IMR-90 (cell line): ENCODE measurements around the gene TIMM29. TPM values are rescaled to one million over a fixed set of nuclear protein-coding genes. Genes with fewer than 3 reads are reported as not detected.

Experiments used
- ATAC-seq: fragments of 200-7000 bp; cut with Tn5 transposase; 2 replicates; pipeline ENCODE4 v1.9.1; 2020; ENCODE audit warnings: low read depth, mild to moderate bottlenecking, moderate library complexity
- Bru-seq: library from RNA; stranded (reverse); fragments of 400-500 nt; gene quantifications from one replicate; lab custom pipeline; 2021; lab: Mats Ljungman, UMichigan
- BruChase-seq, 2 experiments: library from RNA; stranded (reverse); fragments of 400-500 nt; gene quantifications; one replicate each; lab custom pipeline; 2021; lab: Mats Ljungman, UMichigan
- BruUV-seq: library from RNA; stranded (reverse); fragments of 400-500 nt; replicated peaks from 2 replicates; lab custom pipeline; 2021; lab: Mats Ljungman, UMichigan
- CTCF ChIA-PET: fragments of 300-600 bp; formaldehyde crosslinking; extraction: SDS; loops from one replicate; lab custom pipeline; 2021; ENCODE audit warnings: antibody characterized with exemption; lab: Yijun Ruan, JAX
- POLR2A ChIA-PET: fragments of 300-600 bp; sonication (Branson Sonifier 250); formaldehyde crosslinking; loops from one replicate; lab custom pipeline; 2022; ENCODE audit warnings: antibody characterized with exemption; ENCODE audit not compliant: unreplicated experiment; lab: Charles Lee
- DNase-seq: peaks from one replicate; pipeline ENCODE4 v3.0.0; 2013
- H2AFZ ChIP-seq: replicated peaks from 2 replicates; pipeline ENCODE3; 2013; ENCODE audit warnings: low read length, mild to moderate bottlenecking; ENCODE audit not compliant: poor library complexity
- H2AK5ac ChIP-seq: 2 replicates; pipeline ENCODE4 v1.6.1; 2013; ENCODE audit warnings: low read depth, low read length, inconsistent platforms
- H2AK9ac ChIP-seq: replicated peaks from 2 replicates; pipeline ENCODE3; 2013; ENCODE audit warnings: mild to moderate bottlenecking, low read depth, low read length, moderate library complexity; ENCODE audit not compliant: poor library complexity
- H2BK120ac ChIP-seq: 2 replicates; pipeline ENCODE4 v1.6.1; 2013; ENCODE audit warnings: low read depth, low read length, inconsistent platforms
- H2BK15ac ChIP-seq: 3 replicates; pipeline ENCODE4 v1.6.1; 2013; ENCODE audit warnings: low read depth, low read length, inconsistent platforms
- H2BK20ac ChIP-seq: 2 replicates; pipeline ENCODE4 v1.6.1; 2013; ENCODE audit warnings: low read depth, mild to moderate bottlenecking, inconsistent platforms, low read length, moderate library complexity
- H2BK5ac ChIP-seq: 2 replicates; pipeline ENCODE4 v1.6.1; 2013; ENCODE audit warnings: mild to moderate bottlenecking, low read depth, low read length, inconsistent platforms; ENCODE audit not compliant: poor library complexity, severe bottlenecking
- H3K14ac ChIP-seq: replicated peaks from 2 replicates; pipeline ENCODE4 v1.6.1; 2013; ENCODE audit warnings: low read depth, low read length, inconsistent platforms
- H3K18ac ChIP-seq: 2 replicates; pipeline ENCODE4 v1.6.1; 2013; ENCODE audit warnings: low read depth, low read length, control low read depth
- H3K23ac ChIP-seq: 2 replicates; pipeline ENCODE4 v1.6.1; 2013; ENCODE audit warnings: low read depth, low read length, inconsistent platforms
- H3K27ac ChIP-seq: 2 replicates; pipeline ENCODE4 v1.5.1; 2013; ENCODE audit warnings: mild to moderate bottlenecking, control low read depth, low read length; ENCODE audit not compliant: insufficient read depth
- H3K27me3 ChIP-seq: 2 replicates; pipeline ENCODE4 v1.6.1; 2013; ENCODE audit warnings: low read length; ENCODE audit not compliant: control insufficient read depth, insufficient read depth
- H3K36me3 ChIP-seq: 2 replicates; pipeline ENCODE4 v1.6.1; 2013; ENCODE audit warnings: low read length, mixed read lengths; ENCODE audit not compliant: control insufficient read depth, insufficient read depth
- H3K4ac ChIP-seq: 2 replicates; pipeline ENCODE4 v1.6.1; 2013; ENCODE audit warnings: low read depth, low read length, inconsistent platforms
- H3K4me1 ChIP-seq: 2 replicates; pipeline ENCODE4 v1.6.1; 2013; ENCODE audit warnings: low read length, mixed read lengths; ENCODE audit not compliant: control insufficient read depth, insufficient read depth
- H3K4me2 ChIP-seq: 2 replicates; pipeline ENCODE4 v1.6.1; 2013; ENCODE audit warnings: low read depth, mild to moderate bottlenecking, control low read depth, low read length, moderate library complexity
- H3K4me3 ChIP-seq: 2 replicates; pipeline ENCODE4 v1.5.1; 2013; ENCODE audit warnings: low read depth, mild to moderate bottlenecking, control low read depth, low read length, moderate library complexity; ENCODE audit not compliant: insufficient read depth
- H3K56ac ChIP-seq: 2 replicates; pipeline ENCODE4 v1.6.1; 2013; ENCODE audit warnings: low read length, inconsistent platforms; ENCODE audit not compliant: insufficient read depth; ENCODE audit errors: extremely low read depth
- H3K79me1 ChIP-seq, 2 experiments: 2 replicates each; pipeline ENCODE4 v1.6.1; 2013; ENCODE audit warnings: low read length in 2 of 2, inconsistent platforms in 1 of 2, low read depth in 1 of 2
- H3K9ac ChIP-seq: 2 replicates; pipeline ENCODE4 v1.6.1; 2013; ENCODE audit warnings: low read depth, low read length, control low read depth
- H3K9me1 ChIP-seq: 2 replicates; pipeline ENCODE4 v1.6.1; 2013; ENCODE audit warnings: low read length, inconsistent platforms; ENCODE audit not compliant: insufficient read depth
- H3K9me3 ChIP-seq: 2 replicates; pipeline ENCODE4 v1.6.1; 2013; ENCODE audit warnings: low read length; ENCODE audit not compliant: control insufficient read depth, insufficient read depth
- H4K20me1 ChIP-seq: 2 replicates; pipeline ENCODE4 v1.6.1; 2013; ENCODE audit warnings: low read length, inconsistent platforms; ENCODE audit not compliant: insufficient read depth
- H4K5ac ChIP-seq: 2 replicates; pipeline ENCODE4 v1.6.1; 2013; ENCODE audit warnings: mild to moderate bottlenecking, low read depth, low read length, control low read depth
- H4K8ac ChIP-seq, 2 experiments: 2 replicates each; pipeline ENCODE4 v1.6.1; 2013; ENCODE audit warnings: low read depth in 2 of 2, low read length in 2 of 2, control low read depth in 1 of 2, inconsistent platforms in 1 of 2
- H4K91ac ChIP-seq: 2 replicates; pipeline ENCODE4 v1.6.1; 2013; ENCODE audit warnings: low read depth, low read length, inconsistent platforms; ENCODE audit not compliant: insufficient read depth
- BHLHE40 ChIP-seq: fragments of 150-350 bp; IDR thresholded peaks from 2 replicates; pipeline ENCODE4 v1.6.1; 2016; ENCODE audit warnings: mild to moderate bottlenecking, low read depth, low read length
- CHD1 ChIP-seq: IDR thresholded peaks from 2 replicates; pipeline ENCODE4 v1.6.1; 2012; ENCODE audit warnings: low read depth, low read length, improper control_type of control experiment
- MAFK ChIP-seq: IDR thresholded peaks from 2 replicates; pipeline ENCODE4 v1.6.1; 2012; ENCODE audit warnings: low read depth, low read length, improper control_type of control experiment
- MAZ ChIP-seq: IDR thresholded peaks from 2 replicates; pipeline ENCODE4 v1.6.1; 2012; ENCODE audit warnings: low read depth, mild to moderate bottlenecking, low read length, improper control_type of control experiment, moderate library complexity, borderline replicate concordance
- MXI1 ChIP-seq: IDR thresholded peaks from 2 replicates; pipeline ENCODE4 v1.6.1; 2012; ENCODE audit warnings: low read depth, mild to moderate bottlenecking, low read length, moderate library complexity, borderline replicate concordance
- POLR2A ChIP-seq: IDR thresholded peaks from 2 replicates; pipeline ENCODE4 v1.6.1; 2012; ENCODE audit warnings: mild to moderate bottlenecking, low read depth, low read length
- RCOR1 ChIP-seq: IDR thresholded peaks from 2 replicates; pipeline ENCODE4 v1.6.1; 2012; ENCODE audit warnings: mild to moderate bottlenecking, low read length, improper control_type of control experiment; ENCODE audit not compliant: insufficient replicate concordance
- SMC3 ChIP-seq: fragments of 150-350 bp; IDR thresholded peaks from 2 replicates; pipeline ENCODE4 v1.6.1; 2016; ENCODE audit warnings: low read depth, mild to moderate bottlenecking, antibody characterized with exemption, low read length, moderate library complexity
- USF2 ChIP-seq: fragments of 150-350 bp; IDR thresholded peaks from 2 replicates; pipeline ENCODE4 v1.6.1; 2017; ENCODE audit warnings: mild to moderate bottlenecking, antibody characterized with exemption, low read length, low read depth
- WGBS, 2 experiments: methylation state at CpG; one replicate each; pipeline versions ENCODE4 v1.1.5 to v1.1.7; 2013; ENCODE audit warnings: missing lambda C conversion rate in 2 of 2; ENCODE audit not compliant: insufficient read length in 1 of 2; ENCODE audit errors: extremely low coverage in 2 of 2; 5-methylcytosine and 5-hydroxymethylcytosine counted together
- dilution Hi-C: fragments of 300-500 bp; cut with HindIII; formaldehyde crosslinking; loops from one replicate; pipeline ENCODE4 v1.14.3; 2018; ENCODE audit warnings: low sequenced_read_pairs; ENCODE audit not compliant: unreplicated experiment
- in situ Hi-C: fragments of 300-500 bp; cut with MboI; formaldehyde crosslinking; loops from 3 replicates; pipeline ENCODE4 v1.14.3; 2019; ENCODE audit warnings: low sequenced_read_pairs, inconsistent platforms, mixed read lengths
- intact Hi-C: fragments of 100-400 bp; cut with micrococcal nuclease; formaldehyde crosslinking; loops from 2 replicates; pipeline ENCODE4 v1.10.0; 2022
- long read RNA-seq: library from polyadenylated mRNA; unstranded; transcript quantifications from one replicate; pipeline ENCODE4 v2.0.0, GENCODE V29; 2021; ENCODE audit not compliant: unreplicated experiment
- polyA plus RNA-seq, 3 experiments: library from polyadenylated mRNA; depleted of rRNA; stranded (reverse); fragments of >200 nt; gene quantifications; 2 replicates each; pipeline ENCODE4 v1.2.3, GENCODE V29; 2012; ENCODE audit warnings: low replicate concordance in 1 of 3
- total RNA-seq: library from RNA; depleted of rRNA; stranded (reverse); fragments of >200 nt; gene quantifications from 2 replicates; pipeline ENCODE4 v1.2.3, GENCODE V29; 2012; rRNA removed

TIMM29 gene
- total RNA-seq, result 13.4 and 13.9 TPM in 2 replicates
- 9.3 and 10.8 TPM in 2 replicates for polyA plus RNA-seq (2012; rRNA removed)
- 13.5 and 20.9 TPM in 2 replicates for polyA plus RNA-seq (2012; cell fraction: cytosol; rRNA removed)
- 5.5 and 16.3 TPM in 2 replicates for polyA plus RNA-seq (2012; cell fraction: nucleus; rRNA removed; ENCODE audit: low replicate concordance)
- percentile 64 among the genes with signal in this experiment for Bru-seq, nascent RNA
- percentile 76 among the genes with signal in this experiment for BruChase-seq, experiment 1, labeled RNA remaining after a 6-hour chase
- percentile 80 among the genes with signal in this experiment for BruChase-seq, experiment 2, labeled RNA remaining after a 2-hour chase
- long read RNA-seq, transcript TIMM29-201 (2 exons, 1,425 nt), result major isoform, 18 of 22 reads
- long read RNA-seq, partial matches to known transcripts, result 3 of 22 reads
- long read RNA-seq, other reads (novel, unspliced or antisense), result 1 of 22 reads

GRCh38 chr19:10928563-10929401 is at the start of gene TIMM29, which contains the start of gene YIPF2:
Gene TIMM29 (plus strand): TSS chr19:10928811. CDS start chr19:10928823, 12 bp downstream.
Gene YIPF2 (minus strand): TSS chr19:10928639. CDS start chr19:10928410, 229 bp downstream.
- ATAC-seq (peak; percentile 90), DNase-seq (peak; percentile 98)
- BruUV-seq, result no TSS peak
- ChIA-PET CTCF (no interaction called here), POLR2A (no interaction called here)
- Histone ChIP-seq H4K91ac (peak within 1 kb of the TSS; percentile 95), H3K18ac (peak within 1 kb of the TSS; percentile 40), H2AK9ac (peak within 1 kb of the TSS; percentile 97), H2AK5ac (peak within 1 kb of the TSS; percentile 99), H3K23ac (peak within 1 kb of the TSS; percentile 87), H3K9ac (peak within 1 kb of the TSS; percentile 80), H4K20me1 (peaks cover 6% of the 10 kb centered on the region), H3K36me3 (peaks cover 24% of the 10 kb centered on the region), H3K14ac (peak within 1 kb of the TSS; percentile 95), H3K27ac (peak within 1 kb of the TSS; percentile 68), H4K5ac (peak within 1 kb of the TSS; percentile 98), H2BK20ac (no peak within 1 kb of the TSS; the same call in none of the 2 replicates), H2BK5ac (peak within 1 kb of the TSS; percentile 71), H3K79me1 (peaks cover 15 to 52% of the 10 kb centered on the region in 2 experiments), H3K9me1 (peaks cover 9% of the 10 kb centered on the region), H2AFZ (peak within 1 kb of the TSS; percentile 96), H2BK120ac (peak within 1 kb of the TSS; percentile 67), H2BK15ac (peak within 1 kb of the TSS; percentile 5; the same call in 1 of the 3 replicates), H3K4ac (peak within 1 kb of the TSS; percentile 98), H3K4me2 (peak within 1 kb of the TSS; percentile 99), H3K27me3 (no peaks in the 10 kb centered on the region), H3K4me1 (peaks cover 12% of the 10 kb centered on the region), H3K4me3 (peak within 1 kb of the TSS; percentile 86), H3K9me3 (no peaks in the 10 kb centered on the region), H4K8ac (peak within 1 kb of the TSS; percentile 96 to 100), H3K56ac (peak within 1 kb of the TSS; percentile 54)
- WGBS, 2 experiments, result 2% methylated on average over 41 of the region's 96 CpGs; no CpG with 5 or more reads in 1 of the 2 experiments
- TF ChIP-seq MAFK, result no peak
- TF ChIP-seq MAZ, result peak; percentile 60; the same call in 1 of the 2 replicates
- no peak for TF ChIP-seq CHD1
- TF ChIP-seq BHLHE40, result 0 out of 2 replicates have a peak, but pooled peaks have one; percentile 2
- TF ChIP-seq RCOR1, result no peak
- peak; percentile 72 for TF ChIP-seq POLR2A
- peak; percentile 48; the same call in 1 of the 2 replicates for TF ChIP-seq MXI1
- no peak; the same call in 1 of the 2 replicates for TF ChIP-seq USF2
- no peak for TF ChIP-seq SMC3
- in situ Hi-C loops, result no loop called here
- intact Hi-C loops, result loop anchor here (5.0 kb wide), 1 partner anchor 56 kb away; the partner anchor contains the start of gene CARM1
- dilution Hi-C loops, result no loop called here
